HG02798 (cell line): Measurements from ENCODE around the gene CLK3.

Experiments used
- ATAC-seq: cut with Tn5 transposase; IDR thresholded peaks from one replicate; pipeline ENCODE4 v1.9.1; 2021; ENCODE audit warnings: mild to moderate bottlenecking; ENCODE audit not compliant: unreplicated experiment, poor library complexity

Gene CLK3

GRCh38 chr15:74667975-74668374 is 52.3 kb downstream of the CLK3 start:
- no peak for ATAC-seq

GRCh38 chr15:74669627-74670026 is 54.0 kb downstream of the CLK3 start:
- ATAC-seq, result no peak

GRCh38 chr15:74674161-74674560 is 58.5 kb downstream of the CLK3 start:
- ATAC-seq, result no peak

GRCh38 chr15:74676801-74677200 is 61.2 kb downstream of the CLK3 start:
- ATAC-seq, result no peak
